Peyer's patch (tissue), 4 donors: ENCODE results near the gene PAFAH1B1. TPM values are rescaled to one million over a fixed set of nuclear protein-coding genes. Genes with fewer than 3 reads are reported as not detected.

Experiments
- DNase-seq, 3 donors: peaks; one replicate each; pipeline ENCODE4 v3.0.0-alpha.2; 2017 to 2019
- H3K27ac ChIP-seq, 4 donors: fragments of 200-600 bp; sonication (generic); one replicate each; pipeline ENCODE4 v1.5.1; 2016 to 2019
- H3K27me3 ChIP-seq, 2 donors: fragments of 200-600 bp; sonication (generic); one replicate each; pipeline ENCODE4 v1.5.1; 2019
- H3K36me3 ChIP-seq, 3 donors: fragments of 200-600 bp; sonication (generic); one replicate each; pipeline ENCODE4 v1.5.1; 2016 to 2019
- H3K4me1 ChIP-seq, 4 donors: fragments of 200-600 bp; sonication (generic); one replicate each; pipeline ENCODE4 v1.5.1; 2016 to 2019
- H3K4me3 ChIP-seq, 4 donors: fragments of 200-600 bp; sonication (generic); 1 replicate in 3 of 4; 2 replicates in 1 of 4; pipeline ENCODE4 v1.5.1; 2016 to 2019; ENCODE audit warnings: mild to moderate bottlenecking in 1 of 4
- H3K9me3 ChIP-seq, 4 donors: fragments of 200-600 bp; sonication (generic); one replicate each; pipeline ENCODE4 v1.5.1; 2016 to 2019; ENCODE audit warnings: mild to moderate bottlenecking in 1 of 4
- CTCF ChIP-seq, 6 experiments: fragments of 450-650 bp in 4 of 6; fragments of 200-600 bp in 2 of 6; sonication (generic) in 1 of 6; IDR thresholded peaks; one replicate each; pipeline ENCODE4 v1.5.1; 2017 to 2019; ENCODE audit warnings: antibody characterized with exemption in 6 of 6, mild to moderate bottlenecking in 3 of 6, moderate library complexity in 1 of 6
- POLR2A ChIP-seq, 2 donors: fragments of 450-650 bp; IDR thresholded peaks; one replicate each; pipeline ENCODE4 v1.5.1; 2017; ENCODE audit warnings: antibody characterized with exemption in 2 of 2, mild to moderate bottlenecking in 2 of 2, moderate library complexity in 2 of 2
- total RNA-seq, 4 donors: library from RNA; depleted of rRNA; stranded (reverse); fragments of >200 nt; gene quantifications; one replicate each; pipeline ENCODE4 v1.1.0, GENCODE V29; 2016

The PAFAH1B1 gene
- total RNA-seq, 4 donors from 2014 or later = 131 to 281 (median 141) TPM

- no peaks in the 10 kb centered on the region for H3K36me3 ChIP-seq
- no peak for DNase-seq
- H3K9me3 ChIP-seq = no peaks in the 10 kb centered on the region
- no peak overlapping the region for H3K27ac ChIP-seq
- H3K27me3 ChIP-seq = no peaks in the 10 kb centered on the region
- H3K4me3 ChIP-seq = no peak overlapping the region
- TF ChIP-seq CTCF (IDR thresholded peaks at IDR 0.05) (no peak), POLR2A (IDR thresholded peaks at IDR 0.05) (no peak)
- H3K4me1 ChIP-seq = peaks cover 0 to 59% (median 8%) of the 10 kb centered on the region in 4 donors
Measured at GRCh38 chr17:2598166-2598565, 4.7 kb downstream of the PAFAH1B1 start.

- peaks cover 0 to 54% (median 1%) of the 10 kb centered on the region in 4 donors for H3K4me1 ChIP-seq
- H3K27me3 ChIP-seq = no peaks in the 10 kb centered on the region
- H3K36me3 ChIP-seq = peaks cover 0 to 10% (median 0%) of the 10 kb centered on the region in 3 donors
- no peaks in the 10 kb centered on the region for H3K9me3 ChIP-seq
- TF ChIP-seq CTCF (IDR thresholded peaks at IDR 0.05) (no peak), POLR2A (IDR thresholded peaks at IDR 0.05) (no peak)
- DNase-seq = no peak
- no peak overlapping the region for H3K4me3 ChIP-seq
- H3K27ac ChIP-seq = no peak overlapping the region
Measured at GRCh38 chr17:2602597-2603017, 9.2 kb downstream of the PAFAH1B1 start.

DNA sequence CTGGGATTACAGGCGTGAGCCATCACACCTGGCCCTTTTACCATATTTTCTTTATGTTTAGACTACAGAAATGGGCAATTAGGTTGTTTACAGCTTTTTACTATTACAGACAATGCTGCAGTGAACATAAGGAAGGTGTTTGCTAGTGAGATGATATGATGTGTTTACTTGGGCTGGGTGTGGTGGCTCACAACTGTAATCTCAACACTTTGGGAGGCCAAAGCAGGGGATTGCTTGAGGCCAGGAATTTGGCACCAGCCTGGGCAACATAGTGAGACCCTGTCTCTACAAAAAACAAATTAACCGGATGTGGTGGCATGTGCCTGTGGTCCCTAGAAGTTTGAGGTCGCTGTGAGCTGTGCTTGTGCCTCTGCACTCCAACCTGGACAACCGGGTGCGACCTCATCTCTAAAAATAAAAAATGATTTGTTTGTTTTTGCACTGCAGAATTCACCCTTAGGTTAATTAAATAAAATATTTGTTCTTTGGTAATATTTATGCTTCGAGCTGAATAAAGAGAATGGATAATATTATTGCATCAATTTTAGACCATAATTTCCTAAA lies 15.0 kb downstream of the PAFAH1B1 start:
- Histone ChIP-seq H3K27me3 (no peaks in the 10 kb centered on the region), H3K27ac (no peak overlapping the region), H3K36me3 (peaks cover 0 to 10% (median 0%) of the 10 kb centered on the region in 3 donors), H3K9me3 (no peaks in the 10 kb centered on the region), H3K4me3 (no peak overlapping the region), H3K4me1 (peaks cover 0 to 18% (median 3%) of the 10 kb centered on the region in 4 donors)
- TF ChIP-seq CTCF (IDR thresholded peaks at IDR 0.05) (no peak), POLR2A (IDR thresholded peaks at IDR 0.05) (no peak)
- DNase-seq = no peak

GRCh38 chr17:2609091-2609490 lies 15.6 kb downstream of the PAFAH1B1 start:
- no peak overlapping the region for H3K27ac ChIP-seq
- H3K4me3 ChIP-seq = no peak overlapping the region
- H3K27me3 ChIP-seq = no peaks in the 10 kb centered on the region
- no peaks in the 10 kb centered on the region for H3K9me3 ChIP-seq
- TF ChIP-seq POLR2A (IDR thresholded peaks at IDR 0.05) (no peak), CTCF (IDR thresholded peaks at IDR 0.05) (no peak)
- H3K4me1 ChIP-seq = peaks cover 0 to 18% (median 3%) of the 10 kb centered on the region in 4 donors
- DNase-seq = no peak
- H3K36me3 ChIP-seq = peaks cover 0 to 7% (median 0%) of the 10 kb centered on the region in 3 donors

DNA sequence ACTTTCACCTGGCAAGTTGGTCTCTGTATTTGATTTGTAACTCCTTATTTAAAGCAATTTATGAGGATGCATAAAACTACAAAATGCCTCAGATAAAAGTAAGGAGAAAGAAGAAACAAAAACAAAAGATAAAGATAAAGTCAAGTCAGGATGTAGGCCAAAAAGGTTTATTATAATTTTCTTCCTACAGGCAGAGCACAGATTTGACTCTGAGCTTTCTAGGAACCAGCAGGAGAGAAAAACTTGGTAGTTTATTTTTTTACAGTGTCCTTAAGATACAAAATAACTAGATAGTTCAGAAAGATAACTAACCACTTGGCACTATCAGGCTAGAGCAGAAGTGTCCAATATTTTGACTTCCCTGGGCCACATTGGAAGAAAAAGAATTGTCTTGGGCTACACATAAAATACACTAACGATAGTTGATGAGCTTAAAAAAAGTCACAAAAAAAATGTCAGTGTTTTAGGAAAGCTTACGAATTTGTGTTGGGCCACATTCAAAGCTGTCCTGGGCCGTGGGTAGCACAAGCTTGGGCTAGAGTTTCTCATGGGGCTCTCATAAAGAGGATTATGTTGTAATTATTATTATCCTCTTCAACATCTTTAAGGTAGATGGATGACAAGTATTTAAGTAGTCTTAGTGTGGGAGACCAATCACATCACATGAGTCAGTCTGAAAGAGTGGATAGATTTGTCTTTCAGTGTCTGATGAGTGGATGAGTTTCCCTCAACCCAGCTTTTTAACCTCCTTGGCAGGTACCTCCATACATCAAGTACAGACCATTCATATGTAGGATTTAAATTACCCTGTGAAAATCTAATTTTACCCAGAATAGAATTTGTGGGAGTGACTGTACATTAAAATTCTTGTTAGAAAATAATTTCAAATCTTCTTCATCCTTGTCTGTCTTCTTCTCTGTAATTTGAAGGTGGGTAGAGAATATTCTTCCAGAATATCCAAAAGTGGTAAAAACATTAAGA lies 17.0 kb downstream of the PAFAH1B1 start:
- H3K4me1 ChIP-seq = peaks cover 0 to 14% (median 3%) of the 10 kb centered on the region in 4 donors
- H3K36me3 ChIP-seq = no peaks in the 10 kb centered on the region
- no peak overlapping the region for H3K4me3 ChIP-seq
- H3K27me3 ChIP-seq = no peaks in the 10 kb centered on the region
- no peaks in the 10 kb centered on the region for H3K9me3 ChIP-seq
- no peak for DNase-seq
- no peak for TF ChIP-seq POLR2A (IDR thresholded peaks at IDR 0.05)
- no peak overlapping the region for H3K27ac ChIP-seq

GRCh38 chr17:2611627-2612026 lies 18.2 kb downstream of the PAFAH1B1 start:
- H3K4me3 ChIP-seq = no peak overlapping the region
- no peaks in the 10 kb centered on the region for H3K27me3 ChIP-seq
- no peaks in the 10 kb centered on the region for H3K36me3 ChIP-seq
- no peak for TF ChIP-seq CTCF (IDR thresholded peaks at IDR 0.05)
- TF ChIP-seq POLR2A (IDR thresholded peaks at IDR 0.05) = no peak
- no peak for DNase-seq
- H3K4me1 ChIP-seq = peaks cover 0 to 20% (median 3%) of the 10 kb centered on the region in 4 donors
- no peaks in the 10 kb centered on the region for H3K9me3 ChIP-seq
- no peak overlapping the region for H3K27ac ChIP-seq
